NCI-H345 (cell line): Measurements from ENCODE around the gene STOX2.
A peak's percentile ranks its signal among the peaks of the same experiment; 100 is the strongest.

Experiments used
- DNase-seq: peaks from one replicate; lab custom pipeline; 2025; lab: John Stamatoyannopoulos, UW

Gene STOX2

DNA sequence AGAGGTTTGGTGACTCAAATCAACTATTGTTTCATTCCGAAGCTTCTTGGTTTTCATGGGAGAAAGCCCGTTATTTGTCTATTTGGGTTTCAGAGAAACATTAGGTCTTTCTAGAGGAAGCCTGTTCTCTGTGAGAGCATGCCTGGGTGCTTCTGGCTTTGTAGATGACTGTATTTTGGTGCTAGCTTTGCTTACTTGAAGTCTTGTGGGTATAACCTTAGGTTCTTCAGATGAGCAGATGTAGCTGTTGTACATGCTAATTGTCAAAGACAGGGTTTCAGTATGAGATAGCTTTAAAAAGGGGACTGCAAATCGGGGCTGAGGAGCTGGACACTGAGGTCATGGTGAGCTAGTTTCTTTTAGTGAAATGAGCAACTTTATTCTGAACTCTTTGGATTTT lies 7.9 kb upstream of the STOX2 start:
- no peak for DNase-seq

GRCh38 chr4:183898456-183898855 lies 6.7 kb upstream of the STOX2 start:
- no peak for DNase-seq

- DNase-seq, result no peak
These were observed 1.9 kb upstream of the STOX2 start for GRCh38 chr4:183903021-183903760.

DNA sequence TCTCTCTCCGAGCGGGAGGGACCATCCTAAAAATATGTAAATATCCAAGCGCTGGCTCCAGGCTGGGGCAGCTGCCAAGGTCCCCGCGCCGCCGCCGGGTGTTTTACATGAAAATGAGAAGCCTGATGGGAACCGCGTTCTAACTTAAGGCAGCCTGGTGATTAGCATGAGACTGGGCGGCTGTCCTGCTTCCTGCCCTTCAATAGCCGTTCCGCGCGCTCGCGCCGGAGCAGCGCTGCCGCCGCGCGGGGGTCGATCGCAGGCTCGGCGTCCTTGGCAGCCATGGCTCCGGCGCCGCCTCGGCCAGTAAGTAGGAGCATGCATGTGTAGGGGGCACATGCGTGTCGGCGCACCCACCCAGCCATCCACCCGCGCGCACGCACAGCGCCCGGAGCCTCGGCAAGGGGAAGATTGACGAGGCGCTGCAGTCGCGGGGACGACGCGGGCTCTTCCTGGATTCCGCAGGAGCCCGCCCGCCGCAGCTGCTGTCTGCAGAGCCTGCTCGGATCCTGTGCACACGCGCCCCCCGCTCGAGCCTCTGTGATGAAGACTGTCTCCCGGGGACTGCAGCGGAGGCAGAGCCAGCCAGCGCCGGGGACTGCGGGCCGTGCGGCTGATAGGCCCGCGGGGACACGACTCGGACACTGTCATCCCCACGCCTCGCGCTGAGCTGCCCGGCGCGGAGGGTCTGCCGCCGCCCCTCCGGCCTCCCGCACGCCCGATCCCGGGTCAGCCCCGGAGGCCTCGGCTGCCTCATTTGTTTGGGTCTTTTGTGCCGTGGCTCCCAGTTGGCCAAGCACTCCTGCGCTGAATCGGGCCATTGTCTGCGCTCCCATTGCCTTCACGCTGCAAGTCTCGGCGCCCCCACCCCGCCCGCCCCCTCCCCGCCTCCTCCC lies 734 bp downstream of the STOX2 start:
- DNase-seq, result peak; percentile 42

- no peak for DNase-seq
These were observed 1.3 kb downstream of the STOX2 start for GRCh38 chr4:183906489-183906738.

- peak; percentile 9 for DNase-seq
These were observed 1.9 kb downstream of the STOX2 start for GRCh38 chr4:183906739-183907651.

DNA sequence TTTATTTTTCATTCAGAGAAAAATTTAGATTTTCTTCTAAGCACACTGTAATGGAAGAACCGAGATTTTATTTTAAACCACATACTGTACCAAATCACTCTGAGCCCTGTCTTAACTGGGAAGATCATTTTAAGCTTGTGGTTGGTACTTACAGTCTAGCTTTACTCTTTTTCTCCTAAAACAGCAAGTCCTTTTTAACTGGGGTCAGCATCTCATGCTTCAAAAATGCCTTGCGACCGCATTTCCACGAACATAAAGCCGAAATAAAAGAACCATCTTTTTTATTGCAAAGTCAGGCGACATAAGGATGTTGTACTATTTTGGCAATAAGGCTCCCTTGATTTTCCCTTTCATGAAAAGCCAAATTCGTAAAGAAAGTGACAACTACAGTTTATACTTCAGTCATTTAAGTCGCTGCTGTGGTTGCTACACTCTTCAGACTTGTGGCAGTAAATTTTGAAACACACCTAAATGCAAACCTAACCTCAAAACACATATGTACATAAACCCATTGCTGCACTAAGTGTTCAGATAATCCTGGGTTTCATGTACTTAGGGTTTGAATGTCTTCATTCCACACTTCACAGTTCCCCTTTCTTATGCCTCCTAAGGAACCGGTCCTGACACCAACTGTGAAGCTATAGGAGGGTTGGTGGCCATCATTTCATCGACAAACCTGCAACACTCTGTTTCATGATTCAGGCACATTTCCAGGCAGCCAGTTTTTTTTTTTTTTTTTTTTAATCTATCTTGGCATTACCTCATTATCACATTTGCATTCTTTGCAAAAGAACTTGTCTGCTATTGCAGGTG lies 3.0 kb downstream of the STOX2 start:
- DNase-seq, result no peak

GRCh38 chr4:183909187-183909586 lies 4.1 kb downstream of the STOX2 start:
- no peak for DNase-seq

GRCh38 chr4:183909801-183910200 lies 4.7 kb downstream of the STOX2 start:
- DNase-seq, result no peak

DNA sequence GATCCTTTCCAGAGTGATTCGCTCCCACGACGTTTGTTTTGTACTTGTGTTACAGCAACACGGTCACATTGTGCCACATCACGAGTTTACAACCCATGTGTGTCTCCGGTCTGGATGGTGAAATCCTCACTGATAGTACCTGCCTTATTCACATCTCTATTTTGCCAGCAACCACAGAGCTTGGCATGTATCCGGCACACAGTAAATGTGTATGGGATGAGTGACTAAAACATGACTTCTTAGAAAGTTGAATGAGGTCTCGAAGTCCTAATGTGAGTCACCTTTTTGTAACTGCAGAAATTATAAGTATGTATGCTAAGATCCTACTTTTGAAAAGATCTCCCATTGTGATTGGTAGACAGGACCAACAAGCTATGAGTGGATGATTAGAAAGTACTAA lies 7.5 kb downstream of the STOX2 start:
- DNase-seq, result no peak

DNA sequence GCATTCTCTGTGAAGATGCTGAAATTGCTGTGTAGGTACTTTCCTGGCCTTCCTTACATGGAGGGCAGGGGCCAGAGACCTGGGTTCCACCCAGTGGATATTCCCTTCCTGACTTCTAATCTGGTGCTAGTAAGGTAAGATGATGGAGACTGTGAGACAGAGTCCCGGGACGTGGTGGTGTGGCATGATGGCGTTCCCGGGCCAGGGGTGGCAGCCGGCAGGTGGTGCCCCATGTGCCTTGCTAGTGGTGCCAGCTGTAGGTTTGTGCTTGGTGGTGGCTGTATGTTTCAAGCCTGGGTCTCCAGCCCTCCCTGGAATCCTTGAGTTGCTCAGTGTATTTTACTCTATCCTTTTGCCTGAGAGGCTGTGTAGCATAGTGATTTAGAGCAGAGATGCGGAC lies 10.9 kb downstream of the STOX2 start:
- no peak for DNase-seq

DNA sequence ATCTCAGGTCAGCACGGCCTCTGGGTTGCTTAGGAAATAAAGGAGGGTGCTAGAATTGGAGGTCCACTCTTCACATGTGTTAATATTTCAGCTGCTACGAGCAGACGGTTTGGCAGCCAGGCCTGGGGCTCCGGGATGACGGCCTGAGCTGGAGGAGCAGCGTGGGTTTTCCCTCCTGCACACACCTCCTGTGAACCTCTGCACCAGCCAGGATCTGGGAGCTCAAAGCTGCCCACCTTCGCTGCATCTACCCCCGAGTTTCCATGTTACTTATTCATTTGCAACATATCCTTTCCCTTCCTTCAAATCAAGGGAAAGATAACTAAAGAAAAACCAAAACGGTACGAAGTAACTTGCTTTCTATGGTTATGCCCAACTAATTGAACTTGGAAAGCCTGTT lies 13.6 kb downstream of the STOX2 start:
- no peak for DNase-seq

DNA sequence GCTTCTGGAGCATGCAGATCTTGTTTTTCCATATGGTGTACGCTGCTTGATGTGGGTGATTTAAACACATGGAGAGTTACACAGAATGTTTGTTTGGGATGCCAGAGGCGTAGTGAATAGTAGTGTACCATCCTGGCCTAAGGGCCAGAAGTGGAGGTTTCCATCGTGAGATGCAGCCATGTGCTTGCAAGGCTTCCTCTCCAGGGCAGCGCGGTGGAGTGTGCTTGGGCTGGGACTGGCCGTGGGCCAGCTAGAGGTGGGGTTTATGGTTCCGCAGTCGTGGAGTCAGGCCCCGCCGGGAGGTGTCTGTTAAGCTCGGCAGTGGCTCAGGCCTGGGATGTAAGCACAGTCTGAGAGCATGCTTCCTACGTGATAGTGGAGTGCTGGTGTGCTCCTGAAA lies 14.0 kb downstream of the STOX2 start:
- peak; percentile 18 for DNase-seq

DNA sequence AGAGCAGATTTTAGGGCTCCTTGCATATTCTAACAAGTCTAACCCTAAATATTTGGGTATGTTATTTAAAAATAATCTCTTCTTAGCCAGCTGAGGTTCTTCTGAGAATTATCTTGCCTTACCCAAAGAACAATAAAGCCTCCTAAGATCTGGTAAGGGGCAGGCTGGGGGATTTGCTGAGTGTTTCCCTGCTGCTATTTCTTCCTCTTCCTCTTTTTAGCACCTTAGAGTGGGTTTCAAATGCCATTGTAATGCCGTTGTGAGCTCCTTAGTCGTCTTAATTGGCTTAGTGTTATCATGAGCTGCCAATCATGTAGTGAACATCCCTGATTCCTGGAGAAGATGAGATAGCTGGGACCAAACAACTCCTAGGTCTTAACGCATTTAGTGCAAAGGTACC lies 15.4 kb downstream of the STOX2 start:
- no peak for DNase-seq

DNA sequence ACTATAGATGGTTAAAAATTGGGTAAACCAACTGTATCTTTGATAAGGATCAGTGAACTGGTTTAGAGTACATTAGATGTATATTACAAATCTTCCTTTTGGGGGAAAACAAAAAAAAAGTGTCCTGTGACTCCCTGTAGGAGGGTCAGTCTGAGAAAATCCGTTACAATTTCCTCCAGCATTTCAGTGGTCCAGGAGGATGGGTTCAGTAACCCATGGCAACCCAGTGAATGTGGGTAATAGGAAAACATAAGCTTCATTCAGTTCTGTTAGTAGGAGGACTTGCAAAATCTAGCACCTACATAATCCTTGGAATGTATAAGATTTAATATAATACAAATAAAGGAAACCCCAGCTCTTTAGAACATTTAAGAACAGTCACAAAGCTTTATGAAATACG lies 16.2 kb downstream of the STOX2 start:
- no peak for DNase-seq

GRCh38 chr4:183924362-183925044 lies 19.4 kb downstream of the STOX2 start:
- no peak for DNase-seq

- DNase-seq, result no peak
These were observed 21.8 kb downstream of the STOX2 start for GRCh38 chr4:183926950-183927349.

- DNase-seq, result no peak
These were observed 27.5 kb downstream of the STOX2 start for GRCh38 chr4:183932576-183932975.

GRCh38 chr4:183934761-183935160 lies 29.7 kb downstream of the STOX2 start:
- no peak for DNase-seq

- no peak for DNase-seq
These were observed 30.4 kb downstream of the STOX2 start for GRCh38 chr4:183935355-183936005.

DNA sequence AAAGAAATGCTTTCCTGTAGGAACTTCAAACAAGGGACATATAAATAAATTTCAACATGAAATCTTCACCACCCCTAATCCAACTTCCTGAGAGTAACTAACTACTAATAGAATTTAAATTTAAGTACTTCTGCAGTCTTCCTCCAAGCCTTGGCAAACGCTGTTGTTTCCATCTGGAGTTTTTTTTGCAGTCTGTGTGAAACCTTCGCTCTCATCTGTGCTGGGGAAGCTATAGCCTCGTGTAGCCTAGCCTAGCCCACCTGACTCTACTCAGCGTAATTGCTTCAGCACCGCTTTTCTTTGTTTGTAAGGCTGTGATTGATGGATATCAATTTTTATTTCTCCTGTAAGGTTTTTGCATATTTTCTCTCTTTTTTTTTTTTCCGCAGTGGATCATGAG lies 30.9 kb downstream of the STOX2 start:
- DNase-seq, result no peak
